Measurements from ENCODE around the gene CSF2RB. TPM values are rescaled to one million over a fixed set of nuclear protein-coding genes. Genes with fewer than 3 reads are reported as not detected.
A peak's percentile ranks its signal among the peaks of the same experiment; 100 is the strongest.

Gene CSF2RB
- total and polyA plus RNA-seq, 2 of the 13 experiments (the other 11 are each of a cell fraction or from before 2014, with no cell fraction given) = not detected

GRCh38 chr22:36925388-36926290 lies 12.2 kb downstream of the CSF2RB start:
- H4K20me1 ChIP-seq (ENCODE audit: insufficient read depth, low read length) = no peaks in the 10 kb centered on the region
- WGBS (ENCODE audit: low lambda C conversion rate) = 12% methylated on average over 13 of the region's 19 CpGs
- no peak overlapping the region for H3K27ac ChIP-seq (ENCODE audit: extremely low read length, insufficient read depth, low read length)
- ChIA-PET POLR2A (no interaction called here), CTCF (ENCODE audit: low intra/inter-chr PET ratio, low total read pairs) (no interaction called here)
- no peaks in the 10 kb centered on the region for H3K9me3 ChIP-seq (ENCODE audit: low read length)
- H3K79me2 ChIP-seq (ENCODE audit: insufficient read depth, low read length) = no peaks in the 10 kb centered on the region
- DNase-seq (ENCODE audit: low spot score) (no peak), FAIRE-seq (no peak), ATAC-seq (no peak)
- no peak overlapping the region for H3K9ac ChIP-seq (ENCODE audit: insufficient read depth, low read depth, low read length)
- H2AFZ ChIP-seq (ENCODE audit: low read length) = no peak overlapping the region
- TF ChIP-seq CREB1 (IDR thresholded peaks at IDR 0.05) (peak; percentile 47; the same call in 1 of the 2 replicates), CREB1 (CRISPR knock-in tag; IDR thresholded peaks at IDR 0.05) (no peak), ZNF501 (CRISPR knock-in tag; IDR thresholded peaks at IDR 0.05) (no peak)
- intact Hi-C loops (cut with micrococcal nuclease; ENCODE audit: unreplicated experiment) (no loop called here), in situ Hi-C loops (cut with HindIII; ENCODE audit: extremely low pct_ligation_motif_present, low pct_unique_long_range_greater_than_20kb) (no loop called here)
- H3K4me2 ChIP-seq (ENCODE audit: low read depth, low read length) = no peak overlapping the region
- peaks cover 10 to 82% of the 10 kb centered on the region in 2 experiments; a peak in 4 of 5 replicates for H3K27me3 ChIP-seq (ENCODE audit: control insufficient read depth in 1 of 2, insufficient read depth in 2 of 2, low read length in 2 of 2)
- no peak overlapping the region for H3K4me3 ChIP-seq (replicated peaks in 1 of 3; ENCODE audit: insufficient read depth in 1 of 3, low read depth in 2 of 3, low read length in 3 of 3)
- BruUV-seq (replicated peaks) = no TSS peak
- no peaks in the 10 kb centered on the region for H3K36me3 ChIP-seq (replicated peaks in 1 of 2; ENCODE audit: control insufficient read depth in 1 of 2, insufficient read depth in 2 of 2, low read length in 2 of 2)
- no peaks in the 10 kb centered on the region for H3K4me1 ChIP-seq (ENCODE audit: insufficient read depth, low read length)

GRCh38 chr22:36926309-36926708 lies 12.9 kb downstream of the CSF2RB start:
- intact Hi-C loops (cut with micrococcal nuclease; ENCODE audit: unreplicated experiment) = no loop called here

More at GRCh38 chr22:36926309-36926708, 12.9 kb downstream of the CSF2RB start:
- BruUV-seq (replicated peaks) = no TSS peak
- Histone ChIP-seq H3K27ac (ENCODE audit: extremely low read length, insufficient read depth, low read length) (no peak overlapping the region), H3K27me3 (ENCODE audit: control insufficient read depth in 1 of 2, insufficient read depth in 2 of 2, low read length in 2 of 2) (peaks cover 10 to 84% of the 10 kb centered on the region in 2 experiments; a peak in 4 of 5 replicates), H3K4me2 (ENCODE audit: low read depth, low read length) (no peak overlapping the region), H3K4me3 (replicated peaks in 1 of 3; ENCODE audit: insufficient read depth in 1 of 3, low read depth in 2 of 3, low read length in 3 of 3) (no peak overlapping the region), H3K9ac (ENCODE audit: insufficient read depth, low read depth, low read length) (no peak overlapping the region), H3K79me2 (ENCODE audit: insufficient read depth, low read length) (no peaks in the 10 kb centered on the region), H2AFZ (ENCODE audit: low read length) (no peak overlapping the region), H3K4me1 (ENCODE audit: insufficient read depth, low read length) (no peaks in the 10 kb centered on the region), H4K20me1 (ENCODE audit: insufficient read depth, low read length) (no peaks in the 10 kb centered on the region), H3K36me3 (replicated peaks in 1 of 2; ENCODE audit: control insufficient read depth in 1 of 2, insufficient read depth in 2 of 2, low read length in 2 of 2) (no peaks in the 10 kb centered on the region), H3K9me3 (ENCODE audit: low read length) (no peaks in the 10 kb centered on the region)
- no peak for TF ChIP-seq SSRP1 (CRISPR knock-in tag; IDR thresholded peaks at IDR 0.05)
- TF ChIP-seq ZNF629 (CRISPR knock-in tag; conservative IDR thresholded peaks at IDR 0.05) = peak; percentile 70
- POLR2A ChIA-PET = no interaction called here
- DNase-seq (ENCODE audit: low spot score) (no peak), ATAC-seq (no peak), FAIRE-seq (no peak)
- CTCF ChIA-PET (ENCODE audit: low intra/inter-chr PET ratio, low total read pairs) = no interaction called here
- in situ Hi-C loops (cut with HindIII; ENCODE audit: extremely low pct_ligation_motif_present, low pct_unique_long_range_greater_than_20kb) = no loop called here
- WGBS (ENCODE audit: low lambda C conversion rate) = 43% methylated on average over 6 of the region's 6 CpGs

All from HepG2 (cell line).